Small intestine (tissue), 7 donors: ENCODE results near the gene ALPP. TPM values are rescaled to one million over a fixed set of nuclear protein-coding genes. Genes with fewer than 3 reads are reported as not detected.
"Not testable (repeated sequence)": the region's sequence is repeated elsewhere in the genome, so short reads cannot be mapped to it uniquely, and the experiment has no call there.

ENCODE experiments used
- DNase-seq, 2 donors: peaks; one replicate each; pipeline versions ENCODE4 v3.0.0 to v3.0.0-alpha.2; 2013
- FAIRE-seq: peaks from 2 replicates; lab custom pipeline; 2012; peaks lifted over from hg19 to GRCh38; lab: Jason Lieb, UNC
- H3K27ac ChIP-seq, 3 donors: one replicate each; pipeline ENCODE4 v1.5.1; 2013; ENCODE audit warnings: low read length in 2 of 3, mild to moderate bottlenecking in 2 of 3, control low read depth in 1 of 3, inconsistent platforms in 1 of 3, low read depth in 1 of 3, moderate library complexity in 1 of 3
- H3K27me3 ChIP-seq, 3 donors: one replicate each; pipeline ENCODE4 v1.6.1; 2013; ENCODE audit warnings: low read length in 3 of 3, inconsistent platforms in 1 of 3; ENCODE audit not compliant: control insufficient read depth in 3 of 3, insufficient read depth in 3 of 3
- H3K36me3 ChIP-seq, 3 donors: one replicate each; pipeline ENCODE4 v1.6.1; 2013; ENCODE audit warnings: low read length in 3 of 3, inconsistent platforms in 1 of 3, low read depth in 1 of 3, mild to moderate bottlenecking in 1 of 3, moderate library complexity in 1 of 3; ENCODE audit not compliant: control insufficient read depth in 3 of 3, insufficient read depth in 2 of 3
- H3K4me1 ChIP-seq, 3 donors: one replicate each; pipeline ENCODE4 v1.6.1; 2013; ENCODE audit warnings: low read length in 2 of 3, inconsistent platforms in 1 of 3, low read depth in 1 of 3, mild to moderate bottlenecking in 1 of 3, moderate library complexity in 1 of 3; ENCODE audit not compliant: control insufficient read depth in 3 of 3, insufficient read depth in 2 of 3
- H3K4me3 ChIP-seq, 3 donors: one replicate each; pipeline ENCODE4 v1.5.1; 2013; ENCODE audit warnings: low read length in 3 of 3, control low read depth in 1 of 3, inconsistent platforms in 1 of 3, low read depth in 1 of 3, mild to moderate bottlenecking in 1 of 3, moderate library complexity in 1 of 3
- H3K9me3 ChIP-seq, 2 donors: one replicate each; pipeline ENCODE4 v1.6.1; 2013; ENCODE audit warnings: low read depth in 1 of 2, low read length in 1 of 2; ENCODE audit not compliant: control insufficient read depth in 2 of 2, insufficient read depth in 1 of 2
- WGBS, 3 donors: extraction: QIAGEN DNeasy Blood & Tissue Kit; methylation state at CpG; one replicate each; pipeline ENCODE4 v1.1.7; 2013; 5-methylcytosine and 5-hydroxymethylcytosine counted together
- polyA plus RNA-seq, 4 donors: library from polyadenylated mRNA; stranded (reverse) in 3 of 4; unstranded in 1 of 4; fragments of 200-250 nt in 3 of 4; fragments of 120-200 nt in 1 of 4; gene quantifications; one replicate each; pipeline versions ENCODE4 v1.2.1 to v1.2.3, GENCODE V29; 2013
- donor health status: healthy with polysubstance abuse.
- donor health status: control.
- donor health status: control.
- donor health status: Bipolar disorder and iron deficiency.
- donor health status: healthy.

Gene ALPP
- polyA plus RNA-seq, 4 donors, result 0.01 TPM; not detected in 3

- H3K4me1 ChIP-seq, H3K4me3 ChIP-seq, H3K9me3 ChIP-seq, H3K27ac ChIP-seq, H3K27me3 ChIP-seq, DNase-seq, FAIRE-seq: not testable (repeated sequence)
- H3K36me3 ChIP-seq, result peaks cover 0 to 39% (median 0%) of the 10 kb centered on the region in 3 donors
- 92 to 96% (median 93%) methylated on average over 4 to 11 of the region's 16 CpGs for WGBS, 3 donors
Observed at GRCh38 chr2:232338094-232338758, 40.3 kb upstream of the ALPP start.

DNA sequence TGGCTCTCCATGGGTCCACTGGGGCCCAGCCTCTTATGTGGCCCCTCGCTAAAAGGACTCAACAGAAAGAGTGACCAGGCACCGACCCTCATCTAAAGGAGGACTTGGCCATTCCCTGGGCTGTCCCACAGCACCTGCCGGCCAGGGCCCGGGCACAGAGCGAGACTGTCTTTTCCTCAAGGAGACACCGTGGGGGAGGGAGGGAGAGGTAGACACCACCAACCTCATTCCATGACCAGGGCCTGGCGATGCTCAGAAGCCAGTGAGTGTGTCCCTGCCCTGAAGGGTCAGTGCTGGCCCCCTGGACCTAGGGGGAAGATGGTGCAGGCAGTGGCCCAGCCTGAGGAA is 39.8 kb upstream of the ALPP start:
- DNase-seq, result no peak
- WGBS, 3 donors, result 88 to 93% (median 89%) methylated on average over 7 of the region's 7 CpGs
- H3K9me3 ChIP-seq, result no peaks in the 10 kb centered on the region

GRCh38 chr2:232339121-232340081 is 39.1 kb upstream of the ALPP start:
- no peaks in the 10 kb centered on the region for H3K9me3 ChIP-seq
- H3K27me3 ChIP-seq, result no peaks in the 10 kb centered on the region
- peaks cover 0 to 29% (median 0%) of the 10 kb centered on the region in 3 donors for H3K36me3 ChIP-seq
- WGBS, 3 donors, result 85 to 89% (median 89%) methylated on average over 23 of the region's 23 CpGs
- no peak overlapping the region for H3K27ac ChIP-seq
- no peak for FAIRE-seq
- H3K4me3 ChIP-seq, result no peak overlapping the region
- DNase-seq, result no peak
- H3K4me1 ChIP-seq, result no peaks in the 10 kb centered on the region

More for the DNA sequence above, 39.8 kb upstream of the ALPP start:
- no peaks in the 10 kb centered on the region for H3K4me1 ChIP-seq
- no peak overlapping the region for H3K4me3 ChIP-seq
- no peak overlapping the region for H3K27ac ChIP-seq
- peaks cover 0 to 34% (median 0%) of the 10 kb centered on the region in 3 donors for H3K36me3 ChIP-seq
- no peaks in the 10 kb centered on the region for H3K27me3 ChIP-seq
- FAIRE-seq, result no peak

DNA sequence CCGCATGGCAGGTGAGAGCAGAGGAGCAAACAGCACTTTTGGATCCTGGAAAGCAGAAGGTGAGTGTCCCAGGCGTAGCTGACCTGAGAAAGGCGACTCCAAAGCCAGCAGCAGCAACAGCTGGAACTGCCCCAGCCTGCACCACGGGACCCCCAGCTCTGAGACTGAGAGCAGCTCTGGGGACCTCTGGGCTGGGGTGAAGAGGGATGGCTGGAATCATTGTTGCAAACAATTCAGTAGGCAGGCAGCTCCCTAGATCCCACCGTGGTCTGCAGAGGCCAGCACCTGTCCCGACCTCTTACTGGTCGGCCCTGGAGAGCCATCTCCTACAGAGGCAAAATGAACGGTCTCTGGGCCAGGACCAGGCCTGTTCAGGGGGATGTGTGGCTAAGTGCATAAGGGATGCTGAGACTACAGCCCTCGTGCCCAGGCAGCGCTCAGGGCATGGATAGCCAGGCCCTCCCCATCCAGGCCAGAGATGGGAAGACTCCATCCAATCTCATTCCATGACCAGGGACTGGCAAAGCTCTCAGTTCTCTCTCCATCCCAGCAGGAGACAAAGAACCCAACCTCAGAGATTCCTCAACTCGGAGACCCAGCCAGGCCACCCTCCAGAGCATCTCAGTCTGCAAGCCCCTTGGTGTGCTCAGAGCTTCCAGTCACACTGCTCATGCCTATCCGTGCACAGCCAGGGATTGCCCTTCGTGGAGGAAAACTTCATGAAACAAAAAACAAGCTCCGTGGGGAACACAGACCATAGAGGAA is 38.2 kb upstream of the ALPP start:
- WGBS, 3 donors, result 89 to 96% (median 92%) methylated on average over 14 of the region's 14 CpGs
- H3K27me3 ChIP-seq, result no peaks in the 10 kb centered on the region
- H3K4me1 ChIP-seq, result no peaks in the 10 kb centered on the region
- H3K27ac ChIP-seq, result no peak overlapping the region
- DNase-seq (no peak), FAIRE-seq (no peak)
- no peak overlapping the region for H3K4me3 ChIP-seq
- no peaks in the 10 kb centered on the region for H3K9me3 ChIP-seq
- peaks cover 0 to 29% (median 0%) of the 10 kb centered on the region in 3 donors for H3K36me3 ChIP-seq

GRCh38 chr2:232341061-232341738 is 37.4 kb upstream of the ALPP start:
- FAIRE-seq (no peak), DNase-seq (peak; percentile 27 to 35)
- Histone ChIP-seq H3K27me3 (no peaks in the 10 kb centered on the region), H3K27ac (no peak overlapping the region), H3K4me1 (no peaks in the 10 kb centered on the region), H3K9me3 (no peaks in the 10 kb centered on the region), H3K4me3 (no peak overlapping the region), H3K36me3 (peaks cover 0 to 20% (median 0%) of the 10 kb centered on the region in 3 donors)
- WGBS, 3 donors, result 82 to 86% (median 83%) methylated on average over 17 of the region's 17 CpGs

DNA sequence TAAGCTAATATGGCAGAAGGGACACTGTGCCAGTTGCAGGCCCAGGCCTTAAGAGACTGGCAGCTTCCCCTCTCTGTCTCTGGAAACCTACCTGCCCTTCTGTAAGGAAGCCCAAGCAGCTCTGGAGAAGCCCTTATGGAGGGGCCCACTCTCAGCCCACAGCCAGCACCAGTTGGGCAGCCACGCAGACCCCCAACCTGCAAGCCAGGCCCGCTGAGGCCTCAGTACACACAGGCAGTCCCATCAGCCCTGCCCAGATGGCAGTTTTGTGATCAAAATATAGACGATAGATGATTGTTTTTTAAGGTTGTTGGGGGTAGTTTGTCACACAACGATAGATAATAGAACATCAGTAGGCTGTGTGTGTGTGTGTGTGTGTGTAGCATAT is 36.8 kb upstream of the ALPP start:
- H3K36me3 ChIP-seq, result peaks cover 0 to 15% (median 0%) of the 10 kb centered on the region in 3 donors
- H3K27ac ChIP-seq, result no peak overlapping the region
- WGBS, 3 donors, result 92 to 99% (median 95%) methylated on average over 4 of the region's 4 CpGs
- no peak for DNase-seq
- no peak overlapping the region for H3K4me3 ChIP-seq
- no peaks in the 10 kb centered on the region for H3K4me1 ChIP-seq
- FAIRE-seq, result no peak
- H3K9me3 ChIP-seq, result no peaks in the 10 kb centered on the region
- no peaks in the 10 kb centered on the region for H3K27me3 ChIP-seq

GRCh38 chr2:232342635-232343565 is 35.7 kb upstream of the ALPP start:
- DNase-seq (no peak), FAIRE-seq (no peak)
- H3K27ac ChIP-seq, result no peak overlapping the region

More at GRCh38 chr2:232342635-232343565, 35.7 kb upstream of the ALPP start:
- 61 to 70% (median 69%) methylated on average over 19 of the region's 19 CpGs for WGBS, 3 donors
- Histone ChIP-seq H3K36me3 (peaks cover 0 to 8% (median 0%) of the 10 kb centered on the region in 3 donors), H3K4me3 (no peak overlapping the region), H3K9me3 (no peaks in the 10 kb centered on the region), H3K4me1 (no peaks in the 10 kb centered on the region), H3K27me3 (no peaks in the 10 kb centered on the region)
